ENCODE results near the gene PDE2A.

The PDE2A gene

GRCh38 chr11:72658989-72659640 lies 15.1 kb downstream of the PDE2A start:
- DNase-seq (ENCODE audit: low read depth in 3 of 3) = no peak

DNA sequence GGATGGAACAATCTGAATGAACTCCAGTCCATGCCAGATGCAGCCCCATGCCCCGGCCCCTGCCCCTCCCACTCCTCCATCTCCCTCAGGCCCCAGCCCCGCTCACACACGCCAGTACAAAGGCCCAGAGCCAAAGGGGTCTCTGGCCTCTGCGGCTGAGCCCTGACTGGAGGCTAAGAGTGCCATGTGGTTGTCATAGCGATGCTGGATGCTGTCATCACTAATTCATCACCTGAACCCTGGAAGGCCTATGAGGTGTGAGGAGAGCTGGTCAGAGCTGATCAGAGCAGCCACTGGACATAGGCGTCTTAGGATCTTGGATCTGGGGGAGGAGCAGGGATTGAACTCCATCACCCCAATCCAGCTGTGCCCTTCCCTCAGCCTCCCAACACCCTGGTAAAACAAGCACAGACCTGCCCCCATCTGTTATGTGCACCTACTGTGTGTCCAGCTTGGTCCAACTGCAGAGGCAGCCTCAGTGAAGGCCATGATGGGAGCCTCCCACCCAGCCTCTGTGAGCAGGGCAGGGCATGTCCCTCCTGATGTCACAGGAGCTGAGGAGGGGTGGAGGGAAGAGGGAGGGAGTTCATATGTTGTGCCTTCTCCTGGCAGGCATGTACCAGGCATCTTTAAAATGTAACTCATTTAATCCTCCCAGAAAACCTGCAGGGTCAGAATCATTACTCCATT lies 16.7 kb downstream of the PDE2A start:
- no peak for DNase-seq (ENCODE audit: low read depth in 3 of 3)

DNA sequence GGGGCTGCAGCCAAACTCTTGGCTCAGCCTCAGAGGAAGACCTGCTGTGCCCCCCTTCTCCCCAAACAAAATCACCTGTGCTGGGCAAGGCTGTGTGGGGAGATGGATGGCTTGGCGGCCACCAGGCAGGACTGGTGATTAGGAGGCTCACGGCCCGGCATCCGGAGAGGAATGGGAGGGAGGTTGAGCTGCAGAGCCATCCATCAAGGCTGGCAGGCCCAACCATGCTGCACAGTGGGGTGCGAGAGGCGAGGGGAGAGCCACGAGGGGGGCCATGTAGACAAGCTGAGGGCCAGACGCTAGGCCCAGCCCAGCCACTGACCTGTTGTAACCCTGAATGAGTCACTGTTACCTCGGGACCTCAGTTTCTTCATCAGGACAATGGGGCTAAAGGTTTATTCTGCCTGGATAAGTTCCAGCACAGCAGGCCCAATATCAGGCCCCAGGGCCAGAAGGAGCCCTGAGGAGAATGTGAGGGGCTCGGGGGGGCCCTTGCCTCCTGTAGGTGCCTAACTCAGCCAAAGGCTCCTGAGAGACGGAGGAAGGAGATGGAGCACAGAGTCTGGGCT lies 18.2 kb downstream of the PDE2A start:
- DNase-seq (ENCODE audit: low read depth in 3 of 3) = no peak

GRCh38 chr11:72655014-72655413 lies 19.2 kb downstream of the PDE2A start:
- DNase-seq (ENCODE audit: low read depth in 3 of 3) = no peak

GRCh38 chr11:72653649-72654048 lies 20.6 kb downstream of the PDE2A start:
- DNase-seq (ENCODE audit: low read depth in 3 of 3) = no peak

GRCh38 chr11:72652873-72653630 lies 21.2 kb downstream of the PDE2A start:
- no peak for DNase-seq (ENCODE audit: low read depth in 3 of 3)

DNA sequence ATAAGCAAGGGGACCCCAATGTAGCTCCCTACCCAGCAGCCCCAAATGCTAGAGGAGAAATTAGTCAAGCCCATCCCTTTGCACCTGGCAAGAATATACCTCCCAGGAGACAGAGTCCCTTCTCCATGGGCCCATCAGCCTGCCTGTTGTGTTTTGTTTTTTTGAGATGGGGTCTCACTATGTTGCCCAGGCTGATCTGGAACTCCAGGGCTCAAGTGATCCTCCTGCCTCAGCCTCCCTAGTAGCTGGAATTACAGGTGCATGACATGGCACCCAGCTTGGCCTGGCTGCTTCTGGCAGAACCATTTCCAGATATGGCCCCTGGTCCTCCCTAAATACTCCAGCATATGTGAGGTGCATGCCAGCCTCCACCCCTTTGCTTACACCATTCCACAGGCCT lies 22.1 kb downstream of the PDE2A start:
- DNase-seq (ENCODE audit: low read depth in 3 of 3) = no peak

GRCh38 chr11:72649215-72649976 lies 24.8 kb downstream of the PDE2A start:
- no peak for DNase-seq (ENCODE audit: low read depth in 3 of 3)

DNA sequence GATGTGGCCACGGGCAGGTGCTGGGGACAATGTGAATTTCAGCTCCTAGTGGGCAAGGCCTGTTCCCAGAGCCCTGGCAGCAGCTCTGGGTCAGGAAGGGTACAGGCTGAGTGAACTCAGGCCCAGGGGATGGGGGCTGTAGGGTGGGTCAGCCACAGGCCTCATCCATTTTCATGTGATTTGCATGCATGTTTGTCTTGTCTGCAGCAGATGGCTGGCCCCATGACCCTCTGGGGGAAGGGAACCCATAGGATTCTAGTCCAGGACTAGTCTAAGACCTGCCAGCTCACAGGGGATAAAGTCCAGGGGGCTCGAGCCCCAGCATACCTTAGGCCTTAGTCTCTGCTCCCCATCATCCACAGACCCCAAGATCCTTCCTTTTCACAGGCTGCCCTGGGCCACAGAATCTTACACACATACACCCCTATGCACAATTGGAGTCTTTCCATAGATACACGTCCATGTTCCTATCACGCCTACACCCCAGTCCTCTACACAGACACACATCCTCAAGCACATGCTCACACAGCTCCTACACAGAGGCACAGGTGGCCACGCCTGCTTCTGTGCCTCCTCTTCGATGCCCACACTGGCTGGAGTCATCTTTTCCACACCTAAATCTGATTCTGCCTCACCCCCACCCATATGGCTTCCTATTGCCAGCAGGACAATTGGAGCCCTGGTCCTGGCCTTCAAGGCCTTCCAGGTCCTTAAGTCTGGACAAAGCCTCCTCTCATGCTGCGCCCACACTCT lies 25.7 kb downstream of the PDE2A start:
- no peak for DNase-seq (ENCODE audit: low read depth in 3 of 3)

DNA sequence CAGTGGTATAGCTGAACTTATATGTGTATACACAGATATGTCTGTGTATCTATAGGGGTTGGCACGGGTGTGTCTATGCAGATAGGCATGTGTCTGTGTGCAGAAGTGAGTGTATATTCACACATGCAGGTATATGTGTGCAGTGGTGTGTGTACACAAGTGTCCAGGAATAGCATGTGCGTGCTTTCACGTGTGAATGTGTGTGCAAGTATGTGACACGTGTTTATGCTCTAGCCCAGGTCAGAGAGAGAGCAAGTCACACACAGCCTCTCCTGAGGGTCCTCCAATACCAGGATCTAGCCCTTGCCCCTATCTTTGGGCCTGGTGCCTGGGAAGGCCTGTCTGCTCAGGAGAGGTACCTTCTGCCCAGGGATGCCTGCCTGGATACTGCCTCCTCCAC lies 26.3 kb downstream of the PDE2A start:
- no peak for DNase-seq (ENCODE audit: low read depth in 3 of 3)

GRCh38 chr11:72646472-72646871 lies 27.8 kb downstream of the PDE2A start:
- no peak for DNase-seq (ENCODE audit: low read depth in 3 of 3)

DNA sequence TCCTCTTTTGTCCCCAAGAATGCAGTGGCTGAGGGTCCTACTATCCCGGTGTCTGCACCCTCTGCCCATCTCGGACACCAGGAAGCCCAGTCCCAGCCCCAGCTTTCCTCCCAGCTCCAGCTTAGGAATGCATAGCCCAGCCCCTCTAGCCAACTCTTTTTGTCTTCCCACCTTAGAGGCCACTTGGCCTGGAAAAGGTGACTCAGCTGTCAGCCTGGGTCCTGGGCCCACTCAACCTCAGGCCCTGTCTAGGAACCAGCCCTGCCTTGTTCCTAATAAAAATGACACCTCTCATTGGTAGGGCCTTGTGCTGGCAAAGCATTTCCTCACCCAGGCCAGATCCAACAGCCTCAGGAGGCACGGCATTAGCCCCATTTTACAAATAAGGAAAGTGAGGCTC lies 28.2 kb downstream of the PDE2A start:
- DNase-seq (ENCODE audit: low read depth in 3 of 3) = no peak

- peak in 1 of 3 experiments; percentile 4 for DNase-seq (ENCODE audit: low read depth in 3 of 3)
These were observed 30.7 kb downstream of the PDE2A start for GRCh38 chr11:72643547-72643946.

- DNase-seq (ENCODE audit: low read depth in 3 of 3) = peak; percentile 31 to 57 (median 43)
These were observed 31.2 kb downstream of the PDE2A start for GRCh38 chr11:72642884-72643522.

GRCh38 chr11:72642043-72642883 lies 32.0 kb downstream of the PDE2A start:
- DNase-seq (ENCODE audit: low read depth in 3 of 3) = peak in 1 of 3 experiments; percentile 2

- no peak for DNase-seq (ENCODE audit: low read depth in 3 of 3)
These were observed 32.6 kb downstream of the PDE2A start for GRCh38 chr11:72641522-72642042.

DNA sequence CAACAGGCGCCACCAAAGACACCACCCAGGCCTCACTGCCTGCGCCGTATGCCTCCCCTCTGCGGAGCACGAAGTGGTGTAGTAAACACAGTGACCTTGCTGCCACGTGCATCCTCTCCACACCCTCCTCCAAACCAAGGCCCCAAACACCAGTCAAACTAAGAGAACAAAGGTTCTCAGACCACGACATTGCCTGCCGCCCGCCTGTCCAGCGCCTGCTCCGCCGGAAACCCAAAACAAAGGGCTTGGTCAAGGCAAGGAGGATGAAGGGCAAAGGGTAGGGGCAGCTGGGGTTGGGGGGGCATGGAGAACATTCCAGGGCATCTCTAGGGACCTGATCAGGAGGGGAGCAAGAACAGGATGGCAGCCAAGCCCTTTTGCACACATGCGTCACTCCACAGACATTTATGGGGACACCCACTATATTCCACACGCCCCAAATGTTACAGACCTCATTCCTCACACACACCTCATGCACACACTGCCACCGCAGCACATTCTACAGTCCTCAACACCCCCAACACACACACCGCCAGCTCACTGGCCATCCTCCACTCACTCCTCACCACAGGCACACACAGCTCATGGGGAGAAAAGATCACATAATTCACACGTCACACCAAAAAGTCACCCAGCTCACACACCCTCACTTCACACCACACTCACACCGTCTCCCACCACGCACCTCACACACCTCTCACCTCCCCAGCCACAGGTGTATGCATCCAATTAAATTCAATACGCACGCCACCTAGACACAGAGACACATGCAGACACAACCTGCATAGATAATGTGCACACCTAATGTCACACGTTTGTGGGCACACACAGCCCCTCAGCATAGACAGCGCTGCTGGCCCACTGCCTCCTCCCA lies 34.5 kb downstream of the PDE2A start:
- no peak for DNase-seq (ENCODE audit: low read depth in 3 of 3)

DNA sequence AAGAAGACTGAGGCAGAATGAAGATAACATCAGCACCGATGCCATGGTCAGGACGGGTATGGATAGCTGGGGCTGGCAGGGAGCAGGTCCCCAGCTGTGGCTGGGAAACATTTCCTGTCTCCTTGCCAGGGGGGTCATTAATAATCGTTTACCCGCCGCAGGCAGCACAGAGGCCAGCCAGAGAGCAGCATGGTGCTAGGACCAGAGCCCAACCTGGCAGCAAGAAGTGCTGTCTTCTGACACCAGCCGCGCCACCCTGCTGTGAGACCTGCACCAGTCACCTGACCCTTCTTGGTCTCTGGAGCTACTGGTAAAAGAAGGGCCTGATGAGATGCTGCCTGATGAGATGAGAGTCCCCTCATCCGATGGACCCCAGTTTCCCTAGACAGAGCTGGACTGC lies 36.3 kb downstream of the PDE2A start:
- no peak for DNase-seq (ENCODE audit: low read depth in 3 of 3)

Measured in stimulated activated CD4-positive, alpha-beta T cell treated with anti-CD3 and anti-CD28 coated beads, TNF-alpha, amount 100 ng/mL, for 4 hours (primary cell).